ENCODE results near the gene TMEM150C. TPM values are rescaled to one million over a fixed set of nuclear protein-coding genes. Genes with fewer than 3 reads are reported as not detected.

The TMEM150C gene
- total and polyA plus RNA-seq, 2 experiments from 2014 or later: 0.22 to 0.44 TPM

- peaks cover 35% of the 10 kb centered on the region for H3K27me3 ChIP-seq (replicated peaks; ENCODE audit: insufficient read depth)
- no peak overlapping the region for H3K27ac ChIP-seq
- no peak for DNase-seq
- no peak overlapping the region for H3K4me3 ChIP-seq
- H3K9me3 ChIP-seq (ENCODE audit: low read depth): no peaks in the 10 kb centered on the region
- H4K20me1 ChIP-seq (ENCODE audit: insufficient read depth): no peaks in the 10 kb centered on the region
- no peaks in the 10 kb centered on the region for H3K79me2 ChIP-seq (ENCODE audit: insufficient read depth)
- no peaks in the 10 kb centered on the region for H3K36me3 ChIP-seq (ENCODE audit: low read depth)
- H3K9me2 ChIP-seq (ENCODE audit: insufficient read depth): no peaks in the 10 kb centered on the region
- in situ Hi-C loops (cut with MboI): no loop called here
- no peaks in the 10 kb centered on the region for H3F3A ChIP-seq (ENCODE audit: insufficient read depth)
- H3K4me2 ChIP-seq (ENCODE audit: unreplicated experiment): no peak overlapping the region
- no peak overlapping the region for H2AFZ ChIP-seq
- TF ChIP-seq EZH2 (IDR thresholded peaks at IDR 0.05; ENCODE audit: insufficient read depth, poor library complexity, severe bottlenecking) (no peak), EZH2phosphoT487 (IDR thresholded peaks at IDR 0.05; ENCODE audit: insufficient read depth, low read depth) (no peak)
- H3K9ac ChIP-seq: no peak overlapping the region
- H3K4me1 ChIP-seq (ENCODE audit: insufficient read depth): no peaks in the 10 kb centered on the region
- 42 to 45% methylated on average over 5 of the region's 5 CpGs for WGBS, 2 experiments (ENCODE audit: low coverage in 1 of 2, low lambda C conversion rate in 2 of 2, missing lambda C conversion rate in 2 of 2)
Observed at GRCh38 chr4:82593411-82593810, 31.6 kb upstream of the TMEM150C start.

GRCh38 chr4:82592639-82593038 lies 30.9 kb upstream of the TMEM150C start:
- H3K4me1 ChIP-seq (ENCODE audit: insufficient read depth): no peaks in the 10 kb centered on the region
- H2AFZ ChIP-seq: no peak overlapping the region
- WGBS, 2 experiments (ENCODE audit: low coverage in 1 of 2, low lambda C conversion rate in 2 of 2, missing lambda C conversion rate in 2 of 2): 80 to 86% methylated on average over 3 of the region's 3 CpGs
- H3K79me2 ChIP-seq (ENCODE audit: insufficient read depth): no peaks in the 10 kb centered on the region
- no peaks in the 10 kb centered on the region for H3K36me3 ChIP-seq (ENCODE audit: low read depth)
- in situ Hi-C loops (cut with MboI): no loop called here
- no peak overlapping the region for H3K27ac ChIP-seq
- no peak overlapping the region for H3K9ac ChIP-seq
- no peaks in the 10 kb centered on the region for H3K9me3 ChIP-seq (ENCODE audit: low read depth)
- DNase-seq: no peak
- TF ChIP-seq EZH2 (IDR thresholded peaks at IDR 0.05; ENCODE audit: insufficient read depth, poor library complexity, severe bottlenecking) (no peak), EZH2phosphoT487 (IDR thresholded peaks at IDR 0.05; ENCODE audit: insufficient read depth, low read depth) (no peak)
- no peaks in the 10 kb centered on the region for H3F3A ChIP-seq (ENCODE audit: insufficient read depth)
- H3K9me2 ChIP-seq (ENCODE audit: insufficient read depth): no peaks in the 10 kb centered on the region
- H4K20me1 ChIP-seq (ENCODE audit: insufficient read depth): no peaks in the 10 kb centered on the region
- no peak overlapping the region for H3K4me2 ChIP-seq (ENCODE audit: unreplicated experiment)
- no peak overlapping the region for H3K4me3 ChIP-seq
- peaks cover 35% of the 10 kb centered on the region for H3K27me3 ChIP-seq (replicated peaks; ENCODE audit: insufficient read depth)

- Histone ChIP-seq H3K4me2 (ENCODE audit: unreplicated experiment) (no peak overlapping the region), H2AFZ (no peak overlapping the region), H3K9me3 (ENCODE audit: low read depth) (no peaks in the 10 kb centered on the region)
Observed at GRCh38 chr4:82591592-82591991, 29.8 kb upstream of the TMEM150C start.

GRCh38 chr4:82589756-82590155 lies 28.0 kb upstream of the TMEM150C start:
- 20 to 26% methylated on average over 1 of the region's 1 CpG for WGBS, 2 experiments (ENCODE audit: low coverage in 1 of 2, low lambda C conversion rate in 2 of 2, missing lambda C conversion rate in 2 of 2)
- Histone ChIP-seq H3F3A (ENCODE audit: insufficient read depth) (no peaks in the 10 kb centered on the region), H3K4me3 (no peak overlapping the region), H3K27ac (no peak overlapping the region), H4K20me1 (ENCODE audit: insufficient read depth) (no peaks in the 10 kb centered on the region), H3K4me2 (ENCODE audit: unreplicated experiment) (no peak overlapping the region), H3K9me2 (ENCODE audit: insufficient read depth) (no peaks in the 10 kb centered on the region), H3K9me3 (ENCODE audit: low read depth) (no peaks in the 10 kb centered on the region), H3K79me2 (ENCODE audit: insufficient read depth) (no peaks in the 10 kb centered on the region), H3K9ac (no peak overlapping the region), H3K36me3 (ENCODE audit: low read depth) (no peaks in the 10 kb centered on the region), H3K27me3 (replicated peaks; ENCODE audit: insufficient read depth) (peaks cover 26% of the 10 kb centered on the region), H2AFZ (no peak overlapping the region), H3K4me1 (ENCODE audit: insufficient read depth) (no peaks in the 10 kb centered on the region)
- in situ Hi-C loops (cut with MboI): no loop called here
- DNase-seq: no peak
- TF ChIP-seq EZH2phosphoT487 (IDR thresholded peaks at IDR 0.05; ENCODE audit: insufficient read depth, low read depth) (no peak), EZH2 (IDR thresholded peaks at IDR 0.05; ENCODE audit: insufficient read depth, poor library complexity, severe bottlenecking) (no peak)

More at GRCh38 chr4:82591592-82591991, 29.8 kb upstream of the TMEM150C start:
- Histone ChIP-seq H3K9ac (no peak overlapping the region), H3K27me3 (replicated peaks; ENCODE audit: insufficient read depth) (peaks cover 35% of the 10 kb centered on the region), H3K36me3 (ENCODE audit: low read depth) (no peaks in the 10 kb centered on the region), H3K4me3 (no peak overlapping the region), H3K27ac (no peak overlapping the region), H3F3A (ENCODE audit: insufficient read depth) (no peaks in the 10 kb centered on the region), H4K20me1 (ENCODE audit: insufficient read depth) (no peaks in the 10 kb centered on the region), H3K9me2 (ENCODE audit: insufficient read depth) (no peaks in the 10 kb centered on the region), H3K4me1 (ENCODE audit: insufficient read depth) (no peaks in the 10 kb centered on the region), H3K79me2 (ENCODE audit: insufficient read depth) (no peaks in the 10 kb centered on the region)
- WGBS, 2 experiments (ENCODE audit: low coverage in 1 of 2, low lambda C conversion rate in 2 of 2, missing lambda C conversion rate in 2 of 2): 16 to 18% methylated on average over 5 of the region's 5 CpGs
- TF ChIP-seq EZH2 (IDR thresholded peaks at IDR 0.05; ENCODE audit: insufficient read depth, poor library complexity, severe bottlenecking) (no peak), EZH2phosphoT487 (IDR thresholded peaks at IDR 0.05; ENCODE audit: insufficient read depth, low read depth) (no peak)
- in situ Hi-C loops (cut with MboI): no loop called here
- DNase-seq: no peak

- Histone ChIP-seq H3K27ac (no peak overlapping the region), H3F3A (ENCODE audit: insufficient read depth) (no peaks in the 10 kb centered on the region), H3K36me3 (ENCODE audit: low read depth) (no peaks in the 10 kb centered on the region), H4K20me1 (ENCODE audit: insufficient read depth) (no peaks in the 10 kb centered on the region), H3K4me2 (ENCODE audit: unreplicated experiment) (no peak overlapping the region), H3K79me2 (ENCODE audit: insufficient read depth) (no peaks in the 10 kb centered on the region), H2AFZ (no peak overlapping the region), H3K9me2 (ENCODE audit: insufficient read depth) (no peaks in the 10 kb centered on the region), H3K4me1 (ENCODE audit: insufficient read depth) (no peaks in the 10 kb centered on the region), H3K27me3 (replicated peaks; ENCODE audit: insufficient read depth) (peaks cover 20% of the 10 kb centered on the region), H3K9me3 (ENCODE audit: low read depth) (no peaks in the 10 kb centered on the region), H3K9ac (no peak overlapping the region), H3K4me3 (no peak overlapping the region)
- no peak for TF ChIP-seq EZH2 (IDR thresholded peaks at IDR 0.05; ENCODE audit: insufficient read depth, poor library complexity, severe bottlenecking)
- no peak for TF ChIP-seq EZH2phosphoT487 (IDR thresholded peaks at IDR 0.05; ENCODE audit: insufficient read depth, low read depth)
- in situ Hi-C loops (cut with MboI): no loop called here
- 25 to 51% methylated on average over 2 of the region's 2 CpGs for WGBS, 2 experiments (ENCODE audit: low coverage in 1 of 2, low lambda C conversion rate in 2 of 2, missing lambda C conversion rate in 2 of 2)
- no peak for DNase-seq
Observed at GRCh38 chr4:82588771-82589270, 27.0 kb upstream of the TMEM150C start.
